IPS-20b (cell line): ENCODE measurements around the gene KCNG1.

Source experiments
- H3K27ac ChIP-seq: one replicate; pipeline ENCODE4 v1.5.1; 2013; ENCODE audit warnings: low read length
- H3K27me3 ChIP-seq: 2 replicates; pipeline ENCODE4 v1.6.1; 2013; ENCODE audit warnings: mild to moderate bottlenecking, low read length, inconsistent platforms; ENCODE audit not compliant: insufficient read depth
- H3K36me3 ChIP-seq: 2 replicates; pipeline ENCODE4 v1.6.1; 2013; ENCODE audit warnings: low read depth, mild to moderate bottlenecking, inconsistent platforms, low read length, moderate library complexity; ENCODE audit not compliant: insufficient read depth
- H3K4me1 ChIP-seq: 2 replicates; pipeline ENCODE4 v1.6.1; 2013; ENCODE audit warnings: mild to moderate bottlenecking, control low read depth, inconsistent platforms, low read length, moderate library complexity; ENCODE audit not compliant: insufficient read depth
- H3K4me3 ChIP-seq: 2 replicates; pipeline ENCODE4 v1.5.1; 2013; ENCODE audit warnings: mild to moderate bottlenecking, low read length, inconsistent platforms
- H3K9ac ChIP-seq: 2 replicates; pipeline ENCODE4 v1.6.1; 2013; ENCODE audit warnings: low read depth, mild to moderate bottlenecking, inconsistent platforms, low read length, moderate library complexity
- H3K9me3 ChIP-seq: 2 replicates; pipeline ENCODE4 v1.6.1; 2013; ENCODE audit warnings: mild to moderate bottlenecking, low read depth, low read length, inconsistent platforms; ENCODE audit not compliant: insufficient read depth

KCNG1 gene

GRCh38 chr20:51021067-51022025 is 1.6 kb downstream of the KCNG1 start:
- peak overlapping the region; percentile 64 for H3K4me3 ChIP-seq
- H3K27ac ChIP-seq, result no peak overlapping the region
- H3K9ac ChIP-seq, result peak overlapping the region; percentile 14; the same call in 1 of the 2 replicates
- peaks cover 56% of the 10 kb centered on the region for H3K27me3 ChIP-seq
- no peaks in the 10 kb centered on the region for H3K36me3 ChIP-seq
- no peaks in the 10 kb centered on the region for H3K9me3 ChIP-seq
- peaks cover 22% of the 10 kb centered on the region for H3K4me1 ChIP-seq

GRCh38 chr20:51020657-51021056 is 2.2 kb downstream of the KCNG1 start:
- Histone ChIP-seq H3K4me1 (peaks cover 22% of the 10 kb centered on the region), H3K9ac (peak overlapping the region; percentile 14; the same call in 1 of the 2 replicates), H3K36me3 (no peaks in the 10 kb centered on the region), H3K4me3 (peak overlapping the region; percentile 64; the same call in 1 of the 2 replicates), H3K27me3 (peaks cover 49% of the 10 kb centered on the region), H3K9me3 (no peaks in the 10 kb centered on the region), H3K27ac (no peak overlapping the region)

- H3K4me1 ChIP-seq, result peaks cover 23% of the 10 kb centered on the region
- no peak overlapping the region for H3K27ac ChIP-seq
- 0 out of 2 replicates have a peak overlapping the region, but pooled peaks have one; percentile 16 for H3K9ac ChIP-seq
- no peaks in the 10 kb centered on the region for H3K9me3 ChIP-seq
- H3K27me3 ChIP-seq, result peaks cover 42% of the 10 kb centered on the region
- no peaks in the 10 kb centered on the region for H3K36me3 ChIP-seq
- H3K4me3 ChIP-seq, result peak overlapping the region; percentile 64; the same call in 1 of the 2 replicates
These were observed 3.0 kb downstream of the KCNG1 start for GRCh38 chr20:51019656-51020592.

- no peak overlapping the region for H3K4me3 ChIP-seq
- no peaks in the 10 kb centered on the region for H3K36me3 ChIP-seq
- peaks cover 35% of the 10 kb centered on the region for H3K4me1 ChIP-seq
- peaks cover 18% of the 10 kb centered on the region for H3K27me3 ChIP-seq
- H3K9ac ChIP-seq, result no peak overlapping the region
- H3K9me3 ChIP-seq, result no peaks in the 10 kb centered on the region
- H3K27ac ChIP-seq, result no peak overlapping the region
These were observed 5.7 kb downstream of the KCNG1 start for GRCh38 chr20:51017251-51017650.

GRCh38 chr20:51016521-51016920 is 6.4 kb downstream of the KCNG1 start:
- H3K27ac ChIP-seq, result no peak overlapping the region
- H3K36me3 ChIP-seq, result no peaks in the 10 kb centered on the region
- peaks cover 10% of the 10 kb centered on the region; the same call in 1 of the 2 replicates for H3K27me3 ChIP-seq
- H3K4me3 ChIP-seq, result no peak overlapping the region
- H3K9me3 ChIP-seq, result no peaks in the 10 kb centered on the region
- peaks cover 31% of the 10 kb centered on the region for H3K4me1 ChIP-seq
- no peak overlapping the region for H3K9ac ChIP-seq

GRCh38 chr20:51014797-51015722 is 7.8 kb downstream of the KCNG1 start:
- no peaks in the 10 kb centered on the region for H3K36me3 ChIP-seq
- no peaks in the 10 kb centered on the region for H3K9me3 ChIP-seq
- H3K4me1 ChIP-seq, result peaks cover 16% of the 10 kb centered on the region
- H3K27ac ChIP-seq, result peak overlapping the region; percentile 3
- peak overlapping the region; percentile 32; the same call in 1 of the 2 replicates for H3K4me3 ChIP-seq
- H3K27me3 ChIP-seq, result no peaks in the 10 kb centered on the region; the same call in 1 of the 2 replicates
- no peak overlapping the region for H3K9ac ChIP-seq

- Histone ChIP-seq H3K9ac (no peak overlapping the region), H3K27ac (no peak overlapping the region), H3K36me3 (no peaks in the 10 kb centered on the region), H3K27me3 (no peaks in the 10 kb centered on the region), H3K4me1 (peaks cover 13% of the 10 kb centered on the region), H3K4me3 (no peak overlapping the region), H3K9me3 (no peaks in the 10 kb centered on the region)
These were observed 9.2 kb downstream of the KCNG1 start for GRCh38 chr20:51013577-51014330.

- H3K27ac ChIP-seq, result no peak overlapping the region
- H3K9me3 ChIP-seq, result no peaks in the 10 kb centered on the region
- no peak overlapping the region for H3K4me3 ChIP-seq
- H3K27me3 ChIP-seq, result no peaks in the 10 kb centered on the region
- H3K9ac ChIP-seq, result no peak overlapping the region
- no peaks in the 10 kb centered on the region for H3K36me3 ChIP-seq
- H3K4me1 ChIP-seq, result peaks cover 13% of the 10 kb centered on the region
These were observed 10.6 kb downstream of the KCNG1 start for GRCh38 chr20:51012357-51012756.

- no peaks in the 10 kb centered on the region for H3K9me3 ChIP-seq
- no peak overlapping the region for H3K9ac ChIP-seq
- no peaks in the 10 kb centered on the region for H3K36me3 ChIP-seq
- no peak overlapping the region for H3K4me3 ChIP-seq
- peaks cover 13% of the 10 kb centered on the region for H3K4me1 ChIP-seq
- no peaks in the 10 kb centered on the region for H3K27me3 ChIP-seq
- no peak overlapping the region for H3K27ac ChIP-seq
These were observed 11.4 kb downstream of the KCNG1 start for GRCh38 chr20:51011479-51011878.

GRCh38 chr20:51010932-51011331 is 12.0 kb downstream of the KCNG1 start:
- Histone ChIP-seq H3K4me1 (peaks cover 13% of the 10 kb centered on the region), H3K36me3 (0 out of 2 replicates have a peak, but pooled peaks cover 3% of the 10 kb centered on the region), H3K4me3 (no peak overlapping the region), H3K9me3 (no peaks in the 10 kb centered on the region), H3K9ac (no peak overlapping the region), H3K27ac (no peak overlapping the region), H3K27me3 (no peaks in the 10 kb centered on the region)
